HepG2 (cell line): ENCODE measurements around the gene OSBPL1A. TPM values are rescaled to one million over a fixed set of nuclear protein-coding genes. Genes with fewer than 3 reads are reported as not detected.

Source experiments
- ATF7-NPFF ChIP-seq: sonication (generic); formaldehyde crosslinking; IDR thresholded peaks from 2 replicates; pipeline ENCODE4 v1.8.1; 2023; ENCODE audit warnings: mild to moderate bottlenecking, low read depth, missing genetic modification reagents, moderate library complexity
- CREB1 ChIP-seq, 2 experiments: fragments of 450-650 bp in 1 of 2; IDR thresholded peaks; 2 replicates each; pipeline ENCODE4 v1.6.1; 2016 to 2017; ENCODE audit warnings: control low read depth in 1 of 2, mild to moderate bottlenecking in 1 of 2, missing compliant biosample characterization in 1 of 2, missing genetic modification characterization in 1 of 2
- FOXA3 ChIP-seq: IDR thresholded peaks from 2 replicates; pipeline ENCODE4 v1.6.1; 2016; ENCODE audit warnings: missing genetic modification reagents, missing compliant biosample characterization
- HCFC1 ChIP-seq: fragments of 150-350 bp; IDR thresholded peaks from 2 replicates; pipeline ENCODE4 v1.6.1; 2014; ENCODE audit warnings: low read depth, low read length
- IRF2 ChIP-seq: IDR thresholded peaks from 2 replicates; pipeline ENCODE4 v1.6.1; 2018; ENCODE audit warnings: missing genetic modification reagents, missing compliant biosample characterization
- MTA1 ChIP-seq: sonication (generic); formaldehyde crosslinking; IDR thresholded peaks from 2 replicates; pipeline ENCODE4 v1.4.0; 2020; ENCODE audit warnings: missing genetic modification reagents, mild to moderate bottlenecking, borderline replicate concordance
- MTF2 ChIP-seq: sonication (generic); formaldehyde crosslinking; IDR thresholded peaks from 2 replicates; pipeline ENCODE4 v1.5.0; 2020; ENCODE audit warnings: missing genetic modification reagents, borderline replicate concordance
- REPIN1 ChIP-seq: sonication (generic); formaldehyde crosslinking; IDR thresholded peaks from 2 replicates; pipeline ENCODE4 v1.8.0; 2022; ENCODE audit warnings: missing genetic modification reagents, low read depth, mild to moderate bottlenecking, borderline replicate concordance
- WIZ ChIP-seq: sonication (generic); formaldehyde crosslinking; IDR thresholded peaks from 2 replicates; pipeline ENCODE4 v1.5.1; 2020; ENCODE audit warnings: mild to moderate bottlenecking, missing genetic modification reagents
- ZEB1 ChIP-seq: IDR thresholded peaks from 2 replicates; pipeline ENCODE4 v1.6.1; 2012; ENCODE audit warnings: mild to moderate bottlenecking, low read depth, inconsistent platforms; ENCODE audit not compliant: insufficient replicate concordance
- ZMYM2 ChIP-seq: sonication (generic); formaldehyde crosslinking; IDR thresholded peaks from 2 replicates; pipeline ENCODE4 v1.8.0; 2022; ENCODE audit warnings: mild to moderate bottlenecking, missing genetic modification reagents
- ZNF441 ChIP-seq: sonication (generic); formaldehyde crosslinking; IDR thresholded peaks from 2 replicates; pipeline ENCODE4 v1.7.0; 2021; ENCODE audit warnings: missing genetic modification reagents, borderline replicate concordance
- ZNF503 ChIP-seq: sonication (generic); formaldehyde crosslinking; IDR thresholded peaks from 2 replicates; pipeline ENCODE4 v1.4.0; 2020; ENCODE audit warnings: missing genetic modification reagents
- ZNF574 ChIP-seq: sonication (generic); formaldehyde crosslinking; IDR thresholded peaks from 2 replicates; pipeline ENCODE4 v1.4.0; 2020; ENCODE audit warnings: missing genetic modification reagents
- ZNF670 ChIP-seq: sonication (generic); formaldehyde crosslinking; IDR thresholded peaks from 2 replicates; pipeline ENCODE4 v1.8.0; 2022; ENCODE audit warnings: mild to moderate bottlenecking, missing genetic modification reagents, borderline replicate concordance
- ZNF678 ChIP-seq: sonication (generic); formaldehyde crosslinking; IDR thresholded peaks from 2 replicates; pipeline ENCODE4 v1.4.0; 2020; ENCODE audit warnings: mild to moderate bottlenecking, missing genetic modification reagents
- ZNF772 ChIP-seq: sonication (generic); formaldehyde crosslinking; IDR thresholded peaks from 2 replicates; pipeline ENCODE4 v1.5.0; 2020; ENCODE audit warnings: mild to moderate bottlenecking, missing genetic modification reagents
- ZNF800 ChIP-seq: sonication (generic); formaldehyde crosslinking; IDR thresholded peaks from 2 replicates; pipeline ENCODE4 v1.4.0; 2020; ENCODE audit warnings: missing genetic modification reagents
- polyA plus RNA-seq, 8 experiments: library from polyadenylated mRNA; depleted of rRNA in 3 of 8; stranded (reverse) in 7 of 8; unstranded in 1 of 8; fragments of >200 nt; fragmentation: Illumina TruSeq in 4 of 8; extraction: Trizol in 4 of 8; gene quantifications; 2 replicates each; pipeline versions ENCODE4 v1.2.1 to v1.2.3, GENCODE V29; 2011 to 2016; ENCODE audit warnings: low read depth in 4 of 8, missing spikeins in 1 of 8, mixed read lengths in 1 of 8; ENCODE audit not compliant: insufficient read depth in 1 of 8
- total RNA-seq, 5 experiments: library from RNA; depleted of rRNA; stranded (reverse); fragments of >200 nt; fragmentation: Illumina TruSeq; extraction: Trizol; gene quantifications; 2 replicates each; pipeline ENCODE4 v1.2.3, GENCODE V29; 2016; ENCODE audit warnings: low read depth in 1 of 5

The OSBPL1A gene
- total and polyA plus RNA-seq, 2 of the 13 experiments (the other 11 are each of a cell fraction or from before 2014, with no cell fraction given) = 0.02 TPM; not detected in 1

DNA sequence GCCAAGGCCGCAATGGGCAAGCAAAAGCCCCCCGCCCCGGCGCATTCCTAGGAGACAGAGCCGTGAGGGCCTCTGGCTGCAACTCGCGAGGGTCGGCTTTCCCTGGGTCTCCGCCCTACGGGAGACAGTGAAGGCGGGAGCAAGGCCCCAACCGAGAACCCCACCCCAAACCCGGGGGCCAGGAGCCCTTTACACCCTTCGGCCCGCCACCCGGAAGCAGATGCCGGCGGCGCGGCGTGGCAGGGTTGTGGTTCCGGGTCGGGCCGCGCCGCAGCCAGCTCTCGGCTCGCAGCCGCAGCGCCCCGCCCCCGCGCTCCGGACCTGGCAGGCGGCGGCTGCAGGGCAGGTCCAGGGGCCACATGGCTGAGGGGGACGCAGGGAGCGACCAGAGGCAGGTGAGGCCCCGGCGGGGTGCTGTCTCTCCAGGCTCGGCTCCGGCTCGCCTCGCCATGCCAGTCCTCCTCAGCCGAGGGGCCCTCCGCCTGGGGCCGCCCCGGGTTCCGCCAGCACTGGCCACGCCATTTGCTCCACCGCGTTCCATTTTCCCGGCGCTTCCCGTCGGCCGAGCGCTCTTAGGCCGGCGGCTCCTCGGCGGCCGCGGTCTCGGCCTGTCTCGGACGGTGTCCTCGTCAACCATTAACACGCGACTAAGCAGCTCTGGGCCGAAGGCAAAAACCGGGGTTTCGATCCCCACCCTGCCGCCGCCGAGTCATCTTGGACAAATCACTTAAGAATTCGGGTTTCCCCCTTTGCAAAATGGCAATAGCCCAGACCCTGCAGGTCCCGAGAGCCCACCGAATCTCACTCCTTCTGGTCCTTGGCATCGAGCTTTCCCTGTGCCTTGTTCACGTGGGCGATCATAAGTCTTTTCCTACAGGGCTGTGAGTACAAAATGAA lies 29.0 kb upstream of the OSBPL1A start, which contains the start of gene IMPACT (continued):
- TF ChIP-seq ZNF574 (CRISPR knock-in tag) (peak; percentile 65), HCFC1 (peak; percentile 27; the same call in 1 of the 2 replicates), IRF2 (CRISPR knock-in tag) (peak; percentile 40; the same call in 1 of the 2 replicates), REPIN1 (CRISPR knock-in tag) (peak; percentile 67; the same call in 1 of the 2 replicates), ZNF678 (CRISPR knock-in tag) (peak; percentile 43; the same call in 1 of the 2 replicates), ATF7-NPFF (CRISPR knock-in tag) (peak; percentile 38; the same call in 1 of the 2 replicates), CREB1 (IDR thresholded peaks at IDR 0.05) (no peak), CREB1 (CRISPR knock-in tag; IDR thresholded peaks at IDR 0.05) (no peak), ZNF772 (no peak), ZNF503 (CRISPR knock-in tag) (0 out of 2 replicates have a peak, but pooled peaks have one; percentile 24), MTA1 (CRISPR knock-in tag) (peak; percentile 41; the same call in 1 of the 2 replicates), ZMYM2 (CRISPR knock-in tag) (no peak), WIZ (CRISPR knock-in tag) (peak; percentile 44; the same call in 1 of the 2 replicates), MTF2 (CRISPR knock-in tag) (peak; percentile 64; the same call in 1 of the 2 replicates), ZEB1 (no peak), ZNF800 (CRISPR knock-in tag) (no peak), ZNF441 (peak; percentile 48; the same call in 1 of the 2 replicates), ZNF670 (CRISPR knock-in tag) (no peak), FOXA3 (0 out of 2 replicates have a peak, but pooled peaks have one; percentile 23)
